Right cardiac atrium (tissue), 5 donors: ENCODE measurements around the gene GSTM1. TPM values are rescaled to one million over a fixed set of nuclear protein-coding genes. Genes with fewer than 3 reads are reported as not detected.

Source experiments
- ATAC-seq, 2 donors: fragments of 200-7000 bp; cut with Tn5 transposase; one replicate each; pipeline versions ENCODE4 v1.8.0 to v1.9.1; 2020; ENCODE audit warnings: moderate library complexity in 2 of 2, mild to moderate bottlenecking in 1 of 2
- DNase-seq, 3 donors: peaks; one replicate each; pipeline ENCODE4 v3.0.0-alpha.2; 2020
- H3K27ac ChIP-seq: one replicate; pipeline ENCODE4 v1.5.1; 2013; ENCODE audit warnings: mild to moderate bottlenecking, low read length, control low read depth, moderate library complexity
- H3K27me3 ChIP-seq: one replicate; pipeline ENCODE4 v1.6.1; 2013; ENCODE audit not compliant: control insufficient read depth, insufficient read depth
- H3K4me1 ChIP-seq: one replicate; pipeline ENCODE4 v1.6.1; 2013; ENCODE audit warnings: low read length; ENCODE audit not compliant: control insufficient read depth, insufficient read depth
- H3K4me3 ChIP-seq: one replicate; pipeline ENCODE4 v1.5.1; 2013; ENCODE audit warnings: low read length, control low read depth
- H3K9me3 ChIP-seq: one replicate; pipeline ENCODE4 v1.6.1; 2013; ENCODE audit warnings: low read length; ENCODE audit not compliant: control insufficient read depth
- WGBS: extraction: QIAGEN DNeasy Blood & Tissue Kit; methylation state at CpG from one replicate; pipeline ENCODE4 v1.1.7; 2013; 5-methylcytosine and 5-hydroxymethylcytosine counted together
- intact Hi-C, 4 donors: fragments of 100-400 bp; cut with DNase I; formaldehyde crosslinking; loops; one replicate each; pipeline versions ENCODE4 v1.11.0 to v1.14.0; 2022 to 2023
- polyA plus RNA-seq: library from polyadenylated mRNA; stranded (reverse); fragments of 200-250 nt; gene quantifications from one replicate; pipeline ENCODE4 v1.2.3, GENCODE V29; 2013
- total RNA-seq, 4 donors: library from RNA; stranded (reverse); fragmentation: NEBNext Ultra II Directional; extraction: Animal tissue kit (Norgen Biotek cat#: 25700); gene quantifications; one replicate each; pipeline ENCODE4 v1.2.1, GENCODE V29; 2021
- donor health status: healthy with polysubstance abuse.
- donor health status: DM: no; HTN: yes; CAD: no.
- donor health status: DM: no; HTN: no; CAD: no.
- donor health status: DM: no; HTN: yes; CAD: no; lungs with severe emphysema.
- donor health status: DM: yes; HTN: yes; CAD: no.

GSTM1 gene
- total and polyA plus RNA-seq, 5 donors = 31.1 to 38.9 TPM; not detected in 3

- H3K27me3 ChIP-seq = no peaks in the 10 kb centered on the region
- no peak overlapping the region for H3K27ac ChIP-seq
- intact Hi-C loops = no loop called here
- H3K9me3 ChIP-seq = no peaks in the 10 kb centered on the region
- DNase-seq = no peak
- 92% methylated on average over 2 of the region's 2 CpGs for WGBS
- H3K4me1 ChIP-seq = no peaks in the 10 kb centered on the region
- H3K4me3 ChIP-seq = no peak overlapping the region
- ATAC-seq = no peak
Observed at GRCh38 chr1:109718495-109718894, 30.9 kb downstream of the GSTM1 start.

- intact Hi-C loops = no loop called here
- no peak for ATAC-seq
- H3K27me3 ChIP-seq = no peaks in the 10 kb centered on the region
- no peaks in the 10 kb centered on the region for H3K4me1 ChIP-seq
- H3K27ac ChIP-seq = no peak overlapping the region
- H3K4me3 ChIP-seq = no peak overlapping the region
- WGBS = 73% methylated on average over 5 of the region's 5 CpGs
- no peak for DNase-seq
- H3K9me3 ChIP-seq = no peaks in the 10 kb centered on the region
Observed at GRCh38 chr1:109719337-109719837, 31.8 kb downstream of the GSTM1 start.

GRCh38 chr1:109721042-109721441 is 33.4 kb downstream of the GSTM1 start:
- no peak overlapping the region for H3K4me3 ChIP-seq
- DNase-seq (no peak), ATAC-seq (no peak)
- intact Hi-C loops = no loop called here
- WGBS = 73% methylated on average over 5 of the region's 5 CpGs
- no peaks in the 10 kb centered on the region for H3K27me3 ChIP-seq
- H3K27ac ChIP-seq = no peak overlapping the region
- no peaks in the 10 kb centered on the region for H3K4me1 ChIP-seq
- H3K9me3 ChIP-seq = no peaks in the 10 kb centered on the region

- DNase-seq = no peak
- intact Hi-C loops = no loop called here
- no peaks in the 10 kb centered on the region for H3K4me1 ChIP-seq
- no peaks in the 10 kb centered on the region for H3K27me3 ChIP-seq
- no peaks in the 10 kb centered on the region for H3K9me3 ChIP-seq
- 91% methylated on average over 1 of the region's 1 CpG for WGBS
- ATAC-seq = no peak
- no peak overlapping the region for H3K4me3 ChIP-seq
- no peak overlapping the region for H3K27ac ChIP-seq
Observed at GRCh38 chr1:109721971-109722370, 34.4 kb downstream of the GSTM1 start.

GRCh38 chr1:109722908-109723691 is 35.5 kb downstream of the GSTM1 start:
- DNase-seq (no peak), ATAC-seq (no peak)
- Histone ChIP-seq H3K4me1 (no peaks in the 10 kb centered on the region), H3K4me3 (no peak overlapping the region), H3K27me3 (no peaks in the 10 kb centered on the region), H3K27ac (no peak overlapping the region), H3K9me3 (no peaks in the 10 kb centered on the region)
- 80% methylated on average over 7 of the region's 7 CpGs for WGBS
- intact Hi-C loops = no loop called here

GRCh38 chr1:109724933-109725332 is 37.3 kb downstream of the GSTM1 start:
- DNase-seq = no peak
- intact Hi-C loops = no loop called here
- no peaks in the 10 kb centered on the region for H3K4me1 ChIP-seq
- no peak for ATAC-seq
- H3K27me3 ChIP-seq = no peaks in the 10 kb centered on the region
- 73% methylated on average over 5 of the region's 5 CpGs for WGBS
- no peak overlapping the region for H3K27ac ChIP-seq
- H3K9me3 ChIP-seq = no peaks in the 10 kb centered on the region
- H3K4me3 ChIP-seq = no peak overlapping the region

GRCh38 chr1:109725510-109725909 is 37.9 kb downstream of the GSTM1 start:
- intact Hi-C loops = no loop called here
- no peak for ATAC-seq
- no peak for DNase-seq
- Histone ChIP-seq H3K4me3 (no peak overlapping the region), H3K9me3 (no peaks in the 10 kb centered on the region), H3K27ac (no peak overlapping the region), H3K27me3 (no peaks in the 10 kb centered on the region), H3K4me1 (no peaks in the 10 kb centered on the region)
- 86% methylated on average over 4 of the region's 4 CpGs for WGBS

GRCh38 chr1:109726007-109726406 is 38.4 kb downstream of the GSTM1 start:
- H3K4me1 ChIP-seq = no peaks in the 10 kb centered on the region
- H3K4me3 ChIP-seq = no peak overlapping the region
- H3K27ac ChIP-seq = no peak overlapping the region
- H3K27me3 ChIP-seq = no peaks in the 10 kb centered on the region
- WGBS = 76% methylated on average over 1 of the region's 1 CpG
- ATAC-seq (no peak), DNase-seq (no peak)
- H3K9me3 ChIP-seq = no peaks in the 10 kb centered on the region
- intact Hi-C loops = no loop called here

- no peak overlapping the region for H3K27ac ChIP-seq
- no peak for ATAC-seq
Observed at GRCh38 chr1:109726728-109727373, 39.2 kb downstream of the GSTM1 start.

GRCh38 chr1:109728870-109729269 is 41.3 kb downstream of the GSTM1 start:
- intact Hi-C loops = no loop called here
- Histone ChIP-seq H3K27ac (no peak overlapping the region), H3K27me3 (no peaks in the 10 kb centered on the region), H3K4me1 (no peaks in the 10 kb centered on the region), H3K4me3 (no peak overlapping the region), H3K9me3 (no peaks in the 10 kb centered on the region)
- DNase-seq (no peak), ATAC-seq (no peak)
- 92% methylated on average over 7 of the region's 7 CpGs for WGBS

More at GRCh38 chr1:109726728-109727373, 39.2 kb downstream of the GSTM1 start:
- H3K4me3 ChIP-seq = no peak overlapping the region
- no peaks in the 10 kb centered on the region for H3K27me3 ChIP-seq
- DNase-seq = no peak
- no peaks in the 10 kb centered on the region for H3K9me3 ChIP-seq
- WGBS = 86% methylated on average over 12 of the region's 12 CpGs
- intact Hi-C loops = no loop called here
- no peaks in the 10 kb centered on the region for H3K4me1 ChIP-seq

GRCh38 chr1:109730666-109731065 is 43.0 kb downstream of the GSTM1 start:
- ATAC-seq (no peak), DNase-seq (no peak)
- 75% methylated on average over 6 of the region's 6 CpGs for WGBS
- Histone ChIP-seq H3K27ac (no peak overlapping the region), H3K9me3 (no peaks in the 10 kb centered on the region), H3K27me3 (no peaks in the 10 kb centered on the region), H3K4me1 (no peaks in the 10 kb centered on the region), H3K4me3 (no peak overlapping the region)
- intact Hi-C loops = no loop called here
